IMR-90 (cell line): ENCODE measurements around the gene UBE2A. TPM values are rescaled to one million over a fixed set of nuclear protein-coding genes. Genes with fewer than 3 reads are reported as not detected.

ENCODE experiments used
- ATAC-seq: fragments of 200-7000 bp; cut with Tn5 transposase; 2 replicates; pipeline ENCODE4 v1.9.1; 2020; ENCODE audit warnings: low read depth, mild to moderate bottlenecking, moderate library complexity
- BruUV-seq: library from RNA; stranded (reverse); fragments of 400-500 nt; replicated peaks from 2 replicates; lab custom pipeline; 2021; lab: Mats Ljungman, UMichigan
- CTCF ChIA-PET: fragments of 300-600 bp; formaldehyde crosslinking; extraction: SDS; loops from one replicate; lab custom pipeline; 2021; ENCODE audit warnings: antibody characterized with exemption; lab: Yijun Ruan, JAX
- POLR2A ChIA-PET: fragments of 300-600 bp; sonication (Branson Sonifier 250); formaldehyde crosslinking; loops from one replicate; lab custom pipeline; 2022; ENCODE audit warnings: antibody characterized with exemption; ENCODE audit not compliant: unreplicated experiment; lab: Charles Lee
- DNase-seq: peaks from one replicate; pipeline ENCODE4 v3.0.0; 2013
- H2AFZ ChIP-seq: replicated peaks from 2 replicates; pipeline ENCODE3; 2013; ENCODE audit warnings: low read length, mild to moderate bottlenecking; ENCODE audit not compliant: poor library complexity
- H2AK5ac ChIP-seq: 2 replicates; pipeline ENCODE4 v1.6.1; 2013; ENCODE audit warnings: low read depth, low read length, inconsistent platforms
- H2AK9ac ChIP-seq: replicated peaks from 2 replicates; pipeline ENCODE3; 2013; ENCODE audit warnings: mild to moderate bottlenecking, low read depth, low read length, moderate library complexity; ENCODE audit not compliant: poor library complexity
- H2BK120ac ChIP-seq: 2 replicates; pipeline ENCODE4 v1.6.1; 2013; ENCODE audit warnings: low read depth, low read length, inconsistent platforms
- H2BK15ac ChIP-seq: 3 replicates; pipeline ENCODE4 v1.6.1; 2013; ENCODE audit warnings: low read depth, low read length, inconsistent platforms
- H2BK20ac ChIP-seq: 2 replicates; pipeline ENCODE4 v1.6.1; 2013; ENCODE audit warnings: low read depth, mild to moderate bottlenecking, inconsistent platforms, low read length, moderate library complexity
- H2BK5ac ChIP-seq: 2 replicates; pipeline ENCODE4 v1.6.1; 2013; ENCODE audit warnings: mild to moderate bottlenecking, low read depth, low read length, inconsistent platforms; ENCODE audit not compliant: poor library complexity, severe bottlenecking
- H3K14ac ChIP-seq: replicated peaks from 2 replicates; pipeline ENCODE4 v1.6.1; 2013; ENCODE audit warnings: low read depth, low read length, inconsistent platforms
- H3K18ac ChIP-seq: 2 replicates; pipeline ENCODE4 v1.6.1; 2013; ENCODE audit warnings: low read depth, low read length, control low read depth
- H3K23ac ChIP-seq: 2 replicates; pipeline ENCODE4 v1.6.1; 2013; ENCODE audit warnings: low read depth, low read length, inconsistent platforms
- H3K27ac ChIP-seq: 2 replicates; pipeline ENCODE4 v1.5.1; 2013; ENCODE audit warnings: mild to moderate bottlenecking, control low read depth, low read length; ENCODE audit not compliant: insufficient read depth
- H3K27me3 ChIP-seq: 2 replicates; pipeline ENCODE4 v1.6.1; 2013; ENCODE audit warnings: low read length; ENCODE audit not compliant: control insufficient read depth, insufficient read depth
- H3K36me3 ChIP-seq: 2 replicates; pipeline ENCODE4 v1.6.1; 2013; ENCODE audit warnings: low read length, mixed read lengths; ENCODE audit not compliant: control insufficient read depth, insufficient read depth
- H3K4ac ChIP-seq: 2 replicates; pipeline ENCODE4 v1.6.1; 2013; ENCODE audit warnings: low read depth, low read length, inconsistent platforms
- H3K4me1 ChIP-seq: 2 replicates; pipeline ENCODE4 v1.6.1; 2013; ENCODE audit warnings: low read length, mixed read lengths; ENCODE audit not compliant: control insufficient read depth, insufficient read depth
- H3K4me2 ChIP-seq: 2 replicates; pipeline ENCODE4 v1.6.1; 2013; ENCODE audit warnings: low read depth, mild to moderate bottlenecking, control low read depth, low read length, moderate library complexity
- H3K4me3 ChIP-seq: 2 replicates; pipeline ENCODE4 v1.5.1; 2013; ENCODE audit warnings: low read depth, mild to moderate bottlenecking, control low read depth, low read length, moderate library complexity; ENCODE audit not compliant: insufficient read depth
- H3K56ac ChIP-seq: 2 replicates; pipeline ENCODE4 v1.6.1; 2013; ENCODE audit warnings: low read length, inconsistent platforms; ENCODE audit not compliant: insufficient read depth; ENCODE audit errors: extremely low read depth
- H3K79me1 ChIP-seq, 2 experiments: 2 replicates each; pipeline ENCODE4 v1.6.1; 2013; ENCODE audit warnings: low read length in 2 of 2, inconsistent platforms in 1 of 2, low read depth in 1 of 2
- H3K9ac ChIP-seq: 2 replicates; pipeline ENCODE4 v1.6.1; 2013; ENCODE audit warnings: low read depth, low read length, control low read depth
- H3K9me1 ChIP-seq: 2 replicates; pipeline ENCODE4 v1.6.1; 2013; ENCODE audit warnings: low read length, inconsistent platforms; ENCODE audit not compliant: insufficient read depth
- H3K9me3 ChIP-seq: 2 replicates; pipeline ENCODE4 v1.6.1; 2013; ENCODE audit warnings: low read length; ENCODE audit not compliant: control insufficient read depth, insufficient read depth
- H4K20me1 ChIP-seq: 2 replicates; pipeline ENCODE4 v1.6.1; 2013; ENCODE audit warnings: low read length, inconsistent platforms; ENCODE audit not compliant: insufficient read depth
- H4K5ac ChIP-seq: 2 replicates; pipeline ENCODE4 v1.6.1; 2013; ENCODE audit warnings: mild to moderate bottlenecking, low read depth, low read length, control low read depth
- H4K8ac ChIP-seq, 2 experiments: 2 replicates each; pipeline ENCODE4 v1.6.1; 2013; ENCODE audit warnings: low read depth in 2 of 2, low read length in 2 of 2, control low read depth in 1 of 2, inconsistent platforms in 1 of 2
- H4K91ac ChIP-seq: 2 replicates; pipeline ENCODE4 v1.6.1; 2013; ENCODE audit warnings: low read depth, low read length, inconsistent platforms; ENCODE audit not compliant: insufficient read depth
- BHLHE40 ChIP-seq: fragments of 150-350 bp; IDR thresholded peaks from 2 replicates; pipeline ENCODE4 v1.6.1; 2016; ENCODE audit warnings: mild to moderate bottlenecking, low read depth, low read length
- CEBPB ChIP-seq: IDR thresholded peaks from 2 replicates; pipeline ENCODE4 v1.6.1; 2012; ENCODE audit warnings: low read depth, low read length, improper control_type of control experiment
- CHD1 ChIP-seq: IDR thresholded peaks from 2 replicates; pipeline ENCODE4 v1.6.1; 2012; ENCODE audit warnings: low read depth, low read length, improper control_type of control experiment
- ELK1 ChIP-seq: fragments of 150-350 bp; IDR thresholded peaks from 2 replicates; pipeline ENCODE4 v1.6.1; 2016; ENCODE audit warnings: low read depth, mild to moderate bottlenecking, low read length, moderate library complexity, borderline replicate concordance
- FOS ChIP-seq: fragments of 150-350 bp; IDR thresholded peaks from 2 replicates; pipeline ENCODE4 v1.6.1; 2016; ENCODE audit warnings: low read depth, low read length
- MAFK ChIP-seq: IDR thresholded peaks from 2 replicates; pipeline ENCODE4 v1.6.1; 2012; ENCODE audit warnings: low read depth, low read length, improper control_type of control experiment
- MAZ ChIP-seq: IDR thresholded peaks from 2 replicates; pipeline ENCODE4 v1.6.1; 2012; ENCODE audit warnings: low read depth, mild to moderate bottlenecking, low read length, improper control_type of control experiment, moderate library complexity, borderline replicate concordance
- MXI1 ChIP-seq: IDR thresholded peaks from 2 replicates; pipeline ENCODE4 v1.6.1; 2012; ENCODE audit warnings: low read depth, mild to moderate bottlenecking, low read length, moderate library complexity, borderline replicate concordance
- NFE2L2 ChIP-seq: fragments of 150-350 bp; IDR thresholded peaks from 2 replicates; pipeline ENCODE4 v1.6.1; 2016; ENCODE audit warnings: low read depth, mild to moderate bottlenecking, low read length
- POLR2A ChIP-seq: IDR thresholded peaks from 2 replicates; pipeline ENCODE4 v1.6.1; 2012; ENCODE audit warnings: mild to moderate bottlenecking, low read depth, low read length
- RAD21 ChIP-seq: IDR thresholded peaks from 2 replicates; pipeline ENCODE4 v1.6.1; 2012; ENCODE audit warnings: low read length, improper control_type of control experiment
- RCOR1 ChIP-seq: IDR thresholded peaks from 2 replicates; pipeline ENCODE4 v1.6.1; 2012; ENCODE audit warnings: mild to moderate bottlenecking, low read length, improper control_type of control experiment; ENCODE audit not compliant: insufficient replicate concordance
- RFX5 ChIP-seq: IDR thresholded peaks from 2 replicates; pipeline ENCODE4 v1.8.0; 2012; ENCODE audit warnings: low read depth, mild to moderate bottlenecking, low read length, moderate library complexity
- SMC3 ChIP-seq: fragments of 150-350 bp; IDR thresholded peaks from 2 replicates; pipeline ENCODE4 v1.6.1; 2016; ENCODE audit warnings: low read depth, mild to moderate bottlenecking, antibody characterized with exemption, low read length, moderate library complexity
- WGBS, 2 experiments: methylation state at CpG; one replicate each; pipeline versions ENCODE4 v1.1.5 to v1.1.7; 2013; ENCODE audit warnings: missing lambda C conversion rate in 2 of 2; ENCODE audit not compliant: insufficient read length in 1 of 2; ENCODE audit errors: extremely low coverage in 2 of 2; 5-methylcytosine and 5-hydroxymethylcytosine counted together
- dilution Hi-C: fragments of 300-500 bp; cut with HindIII; formaldehyde crosslinking; loops from one replicate; pipeline ENCODE4 v1.14.3; 2018; ENCODE audit warnings: low sequenced_read_pairs; ENCODE audit not compliant: unreplicated experiment
- in situ Hi-C: fragments of 300-500 bp; cut with MboI; formaldehyde crosslinking; loops from 3 replicates; pipeline ENCODE4 v1.14.3; 2019; ENCODE audit warnings: low sequenced_read_pairs, inconsistent platforms, mixed read lengths
- intact Hi-C: fragments of 100-400 bp; cut with micrococcal nuclease; formaldehyde crosslinking; loops from 2 replicates; pipeline ENCODE4 v1.10.0; 2022
- polyA plus RNA-seq, 3 experiments: library from polyadenylated mRNA; depleted of rRNA; stranded (reverse); fragments of >200 nt; gene quantifications; 2 replicates each; pipeline ENCODE4 v1.2.3, GENCODE V29; 2012; ENCODE audit warnings: low replicate concordance in 1 of 3
- total RNA-seq: library from RNA; depleted of rRNA; stranded (reverse); fragments of >200 nt; gene quantifications from 2 replicates; pipeline ENCODE4 v1.2.3, GENCODE V29; 2012

UBE2A gene
- total and polyA plus RNA-seq, 2 of the 4 experiments (the other 2 are of a cell fraction): 12.9 to 50.5 TPM

- TF ChIP-seq RFX5: no peak
Observed at GRCh38 chrX:119622356-119623232, 48.2 kb downstream of the UBE2A start (continued).

- Histone ChIP-seq H3K9me1 (no peaks in the 10 kb centered on the region), H3K23ac (no peak overlapping the region), H3K9ac (no peak overlapping the region), H2BK5ac (no peak overlapping the region), H3K79me1 (no peaks in the 10 kb centered on the region), H3K4me3 (no peak overlapping the region), H3K14ac (no peak overlapping the region), H3K18ac (no peak overlapping the region), H3K4me2 (no peak overlapping the region), H3K9me3 (no peaks in the 10 kb centered on the region), H3K27me3 (no peaks in the 10 kb centered on the region), H2AFZ (no peak overlapping the region), H4K20me1 (no peaks in the 10 kb centered on the region), H4K8ac (no peak overlapping the region), H4K91ac (no peak overlapping the region), H3K36me3 (peaks cover 2% of the 10 kb centered on the region; the same call in 1 of the 2 replicates), H2AK9ac (no peak overlapping the region), H3K27ac (no peak overlapping the region), H3K4ac (no peak overlapping the region), H2BK120ac (no peak overlapping the region), H2AK5ac (no peak overlapping the region), H3K56ac (no peak overlapping the region), H2BK15ac (no peak overlapping the region), H4K5ac (no peak overlapping the region), H2BK20ac (no peak overlapping the region), H3K4me1 (no peaks in the 10 kb centered on the region)
- 79% methylated on average over 2 of the region's 11 CpGs; no CpG with 5 or more reads in 1 of the 2 experiments for WGBS, 2 experiments
- in situ Hi-C loops (no loop called here), intact Hi-C loops (no loop called here), dilution Hi-C loops (no loop called here)
- BruUV-seq: no TSS peak
- ATAC-seq (no peak), DNase-seq (no peak)
- TF ChIP-seq MAZ (no peak), CEBPB (no peak), POLR2A (no peak), MXI1 (no peak), CHD1 (no peak), BHLHE40 (no peak), FOS (no peak), RCOR1 (no peak), RAD21 (no peak), ELK1 (no peak), MAFK (no peak), SMC3 (no peak), NFE2L2 (no peak)
- ChIA-PET CTCF (no interaction called here), POLR2A (no interaction called here)
Observed at GRCh38 chrX:119624417-119624816, 50.1 kb downstream of the UBE2A start.
